Measurements from ENCODE around the gene IGSF21.

IGSF21 gene

DNA sequence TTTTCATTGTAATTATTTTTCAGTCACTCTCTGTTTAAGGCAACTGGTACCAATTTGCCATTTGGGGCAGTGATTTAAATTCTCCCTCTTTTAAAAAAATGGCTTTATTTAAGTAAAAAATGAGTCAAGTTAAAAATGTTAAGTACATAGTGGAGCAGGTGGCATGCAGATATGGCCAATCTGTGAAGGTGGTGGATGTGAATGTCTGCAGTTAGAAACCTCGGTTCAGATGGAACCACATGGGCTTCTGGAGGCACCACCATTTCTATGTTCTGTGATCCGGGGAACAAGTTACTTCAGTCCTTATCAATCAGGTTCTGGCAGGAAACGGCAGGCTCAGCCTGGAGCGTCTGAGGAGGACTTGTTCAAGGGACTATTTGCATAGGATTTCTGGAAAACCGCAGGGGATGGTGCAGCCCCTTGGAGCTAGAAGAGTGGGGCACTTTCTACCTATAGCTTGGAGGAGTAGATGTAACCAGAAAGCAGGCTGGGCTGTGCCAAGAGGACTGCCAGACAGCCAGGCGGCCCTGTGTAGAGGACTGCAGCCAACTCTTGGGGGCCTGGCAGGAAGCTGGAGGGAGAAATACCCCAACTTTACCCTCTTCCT lies 12.3 kb downstream of the IGSF21 start:
- DNase-seq (ENCODE audit: low read depth): no peak

GRCh38 chr1:18120638-18121037 lies 13.0 kb downstream of the IGSF21 start:
- no peak for DNase-seq (ENCODE audit: low read depth)

- no peak for DNase-seq (ENCODE audit: low read depth)
Measured at GRCh38 chr1:18121072-18121820, 13.6 kb downstream of the IGSF21 start.

DNA sequence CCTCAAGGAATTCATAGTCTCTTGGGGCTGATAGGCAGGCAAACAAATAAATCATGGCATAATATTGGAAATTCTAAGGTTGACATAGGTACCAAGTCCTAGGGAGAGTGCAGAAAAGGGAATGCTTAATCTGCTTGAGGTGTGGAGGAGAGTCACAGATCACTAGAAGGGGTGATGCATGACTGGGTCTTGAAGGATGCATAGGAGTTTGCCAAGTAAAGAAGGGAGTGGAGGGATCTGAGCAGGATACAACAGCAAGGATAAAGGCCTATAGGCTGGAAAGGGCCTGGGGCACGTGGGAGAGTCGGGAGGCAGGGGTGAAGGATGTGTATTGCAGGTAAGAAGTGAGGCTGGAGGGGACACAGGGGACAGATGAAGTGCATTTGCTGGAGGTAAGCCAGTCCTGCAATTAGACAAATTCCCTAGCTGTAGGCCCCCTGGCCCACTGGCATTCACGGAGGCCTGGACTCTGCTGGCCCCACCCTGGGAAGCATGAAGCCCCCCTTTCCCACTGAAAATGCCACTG lies 15.9 kb downstream of the IGSF21 start:
- DNase-seq (ENCODE audit: low read depth): no peak

- DNase-seq (ENCODE audit: low read depth): no peak
Measured at GRCh38 chr1:18124977-18125376, 17.4 kb downstream of the IGSF21 start.

DNA sequence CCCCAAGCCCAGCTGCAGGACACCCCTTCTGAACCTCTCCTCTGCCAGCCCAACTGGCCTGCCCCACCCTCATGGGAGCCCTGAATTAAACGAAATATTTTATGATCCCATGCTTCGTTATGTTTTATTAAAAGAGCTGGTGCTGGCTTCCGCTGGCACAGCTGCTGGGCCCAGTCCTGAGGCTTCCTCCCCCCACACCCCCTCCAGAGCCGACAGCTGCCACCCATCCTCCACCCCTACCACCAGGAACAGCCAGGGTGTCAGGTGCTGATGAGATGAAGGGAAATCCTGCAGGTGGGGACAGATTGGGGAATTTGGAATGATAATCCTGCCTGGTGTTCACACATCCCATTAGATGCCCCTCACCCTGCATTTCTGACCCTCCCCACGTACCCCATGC lies 19.0 kb downstream of the IGSF21 start:
- no peak for DNase-seq (ENCODE audit: low read depth)

GRCh38 chr1:18128298-18128697 lies 20.7 kb downstream of the IGSF21 start:
- DNase-seq (ENCODE audit: low read depth): no peak

DNA sequence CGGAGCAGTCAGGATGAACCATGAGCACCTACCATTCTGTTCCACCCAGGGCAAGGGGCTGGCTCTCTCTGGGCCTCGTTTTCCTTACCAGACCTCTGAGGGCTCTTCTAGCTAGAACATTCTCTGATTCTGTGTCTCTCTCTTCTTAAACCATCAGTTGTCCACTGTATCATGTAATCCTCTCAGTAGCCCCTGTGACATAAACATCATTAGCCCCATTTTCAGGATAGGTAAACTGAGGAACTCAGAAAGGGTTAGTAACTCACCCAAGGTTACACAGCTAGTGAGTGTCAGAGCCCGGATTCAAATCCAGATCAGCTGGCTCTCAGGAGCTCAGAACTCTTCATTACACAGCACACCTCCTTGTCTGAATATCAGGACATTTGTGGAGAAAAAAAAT lies 22.8 kb downstream of the IGSF21 start:
- DNase-seq (ENCODE audit: low read depth): no peak

GRCh38 chr1:18132022-18132710 lies 24.6 kb downstream of the IGSF21 start:
- DNase-seq (ENCODE audit: low read depth): no peak

- DNase-seq (ENCODE audit: low read depth): no peak
Measured at GRCh38 chr1:18132711-18133541, 25.3 kb downstream of the IGSF21 start.

- DNase-seq (ENCODE audit: low read depth): no peak
Measured at GRCh38 chr1:18134324-18135046, 26.9 kb downstream of the IGSF21 start.

GRCh38 chr1:18137759-18138345 lies 30.3 kb downstream of the IGSF21 start:
- DNase-seq (ENCODE audit: low read depth): no peak

DNA sequence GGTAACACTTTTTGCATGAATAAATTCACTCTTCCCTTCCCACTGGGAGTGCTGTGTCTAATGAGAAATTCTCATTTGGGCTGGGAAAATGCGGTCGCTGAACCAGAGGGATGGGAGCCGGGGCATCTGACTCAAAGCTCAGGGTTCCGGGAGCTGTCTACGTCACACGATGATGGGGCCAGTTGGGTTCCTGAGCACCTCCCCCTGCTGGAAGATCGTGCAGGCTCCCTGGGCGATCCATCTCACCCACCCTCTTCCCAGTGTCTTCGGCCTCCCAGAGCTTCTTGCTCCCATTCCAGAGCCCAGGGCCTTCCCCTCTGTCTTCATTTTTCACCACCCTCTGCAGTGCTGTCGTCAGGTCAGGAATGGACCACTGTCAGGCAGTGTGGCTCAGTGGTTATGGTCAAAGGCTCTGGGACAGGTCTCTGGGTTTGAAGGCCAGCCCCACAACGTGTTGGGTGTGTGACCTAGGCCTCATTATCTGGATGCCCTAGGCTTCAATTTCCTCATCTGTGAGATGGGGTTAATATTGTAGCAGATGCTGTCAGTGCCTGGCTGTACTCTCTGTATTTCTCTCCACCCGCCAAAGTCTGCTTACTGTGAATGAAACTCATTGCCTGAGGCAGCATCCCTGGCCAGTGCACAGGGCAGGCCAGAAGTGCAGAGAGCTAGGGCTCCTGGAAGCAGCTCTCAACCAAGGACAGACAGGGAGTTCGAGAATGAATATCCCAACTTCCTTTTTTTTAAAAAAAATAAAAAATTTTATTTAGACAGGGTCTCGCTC lies 31.8 kb downstream of the IGSF21 start:
- no peak for DNase-seq (ENCODE audit: low read depth)

- no peak for DNase-seq (ENCODE audit: low read depth)
Measured at GRCh38 chr1:18140411-18140810, 32.8 kb downstream of the IGSF21 start.

GRCh38 chr1:18141661-18142060 lies 34.1 kb downstream of the IGSF21 start:
- no peak for DNase-seq (ENCODE audit: low read depth)

DNA sequence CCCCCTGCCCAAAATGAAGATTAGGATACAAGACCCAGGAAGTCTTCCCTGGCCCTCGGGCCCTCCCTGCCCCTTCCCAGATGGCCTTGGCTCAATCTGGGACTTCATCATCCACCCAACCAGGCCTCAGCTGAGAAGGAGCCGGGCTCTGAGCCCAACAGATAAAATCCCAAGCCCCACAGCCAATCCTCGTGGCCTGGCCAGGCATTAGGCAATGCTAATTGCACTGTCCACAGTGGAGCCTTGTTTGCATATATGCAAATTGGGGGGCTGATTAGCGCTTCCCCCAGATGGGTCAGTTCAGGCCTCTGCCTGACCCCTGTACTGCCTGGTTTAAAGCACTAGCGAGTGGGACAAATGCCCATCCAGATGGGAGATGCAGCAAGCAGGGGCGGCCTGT lies 34.9 kb downstream of the IGSF21 start:
- no peak for DNase-seq (ENCODE audit: low read depth)

- no peak for DNase-seq (ENCODE audit: low read depth)
Measured at GRCh38 chr1:18142969-18143368, 35.4 kb downstream of the IGSF21 start.

GRCh38 chr1:18144062-18144461 lies 36.5 kb downstream of the IGSF21 start:
- DNase-seq (ENCODE audit: low read depth): no peak

- DNase-seq (ENCODE audit: low read depth): no peak
Measured at GRCh38 chr1:18144916-18145647, 37.5 kb downstream of the IGSF21 start.

Measured in stimulated activated CD8-positive, alpha-beta memory T cell treated with anti-CD3 and anti-CD28 coated beads, Interleukin-4, amount 100 ng/mL, for 24 hours (primary cell).